Vagina (tissue), 2 donors: ENCODE measurements around the gene TTC33.

Experiments
- POLR2A ChIP-seq, 2 donors: fragments of 450-650 bp; IDR thresholded peaks; one replicate each; pipeline ENCODE4 v1.6.1; 2017; ENCODE audit warnings: antibody characterized with exemption in 2 of 2, mild to moderate bottlenecking in 2 of 2, moderate library complexity in 2 of 2
- POLR2AphosphoS5 ChIP-seq, 2 donors: sonication (generic); formaldehyde crosslinking; IDR thresholded peaks; one replicate each; pipeline ENCODE4 v1.9.0; 2017; ENCODE audit warnings: antibody characterized with exemption in 2 of 2, mild to moderate bottlenecking in 2 of 2, low read depth in 1 of 2; ENCODE audit not compliant: insufficient read depth in 1 of 2
- TF ChIP-seq, protein P1 (sequence below), 3 experiments: fragments of 450-650 bp in 2 of 3; fragments of 200-600 bp in 1 of 3; sonication (generic) in 1 of 3; IDR thresholded peaks; one replicate each; pipeline ENCODE4 v1.5.1; 2017 to 2019; ENCODE audit warnings: antibody characterized with exemption in 3 of 3, mild to moderate bottlenecking in 2 of 3, moderate library complexity in 2 of 3

DNA sequence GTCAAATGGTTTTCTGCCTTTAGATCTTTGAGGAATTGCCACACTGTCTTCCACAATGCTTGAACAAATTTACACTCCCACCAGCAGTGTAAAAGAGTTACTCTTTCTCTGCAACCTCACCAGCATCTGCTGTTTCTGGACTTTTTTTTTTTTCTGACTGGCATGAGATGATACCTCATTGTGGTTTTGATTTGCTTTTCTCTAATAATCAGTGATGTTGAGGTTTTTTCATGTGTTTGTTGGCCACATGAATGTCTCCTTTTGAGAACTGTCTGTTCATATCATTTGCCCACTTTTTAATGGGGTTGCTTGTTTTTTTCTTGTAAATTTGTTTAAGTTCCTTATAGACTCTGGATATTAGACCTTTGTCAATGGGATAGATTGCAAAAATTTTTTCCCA lies 205.3 kb downstream of the TTC33 start:
- TF ChIP-seq, protein P1, sequence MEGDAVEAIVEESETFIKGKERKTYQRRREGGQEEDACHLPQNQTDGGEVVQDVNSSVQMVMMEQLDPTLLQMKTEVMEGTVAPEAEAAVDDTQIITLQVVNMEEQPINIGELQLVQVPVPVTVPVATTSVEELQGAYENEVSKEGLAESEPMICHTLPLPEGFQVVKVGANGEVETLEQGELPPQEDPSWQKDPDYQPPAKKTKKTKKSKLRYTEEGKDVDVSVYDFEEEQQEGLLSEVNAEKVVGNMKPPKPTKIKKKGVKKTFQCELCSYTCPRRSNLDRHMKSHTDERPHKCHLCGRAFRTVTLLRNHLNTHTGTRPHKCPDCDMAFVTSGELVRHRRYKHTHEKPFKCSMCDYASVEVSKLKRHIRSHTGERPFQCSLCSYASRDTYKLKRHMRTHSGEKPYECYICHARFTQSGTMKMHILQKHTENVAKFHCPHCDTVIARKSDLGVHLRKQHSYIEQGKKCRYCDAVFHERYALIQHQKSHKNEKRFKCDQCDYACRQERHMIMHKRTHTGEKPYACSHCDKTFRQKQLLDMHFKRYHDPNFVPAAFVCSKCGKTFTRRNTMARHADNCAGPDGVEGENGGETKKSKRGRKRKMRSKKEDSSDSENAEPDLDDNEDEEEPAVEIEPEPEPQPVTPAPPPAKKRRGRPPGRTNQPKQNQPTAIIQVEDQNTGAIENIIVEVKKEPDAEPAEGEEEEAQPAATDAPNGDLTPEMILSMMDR (IDR thresholded peaks at IDR 0.05) = no peak
- no peak for TF ChIP-seq POLR2AphosphoS5 (IDR thresholded peaks at IDR 0.05; ENCODE audit: insufficient read depth in 1 of 2, low read depth in 1 of 2)
- no peak for TF ChIP-seq POLR2A (IDR thresholded peaks at IDR 0.05)
